Renal cortex interstitium (tissue), 15 donors: ENCODE results near the gene CRYBB3. TPM values are rescaled to one million over a fixed set of nuclear protein-coding genes. Genes with fewer than 3 reads are reported as not detected.

ENCODE experiments used
- DNase-seq, 11 donors: peaks; one replicate each; pipeline ENCODE4 v3.0.0-alpha.2; 2013; ENCODE audit warnings: low read depth in 9 of 11, low spot score in 4 of 11; ENCODE audit errors: extremely low read depth in 1 of 11
- long read RNA-seq, 16 experiments: transcript quantifications; one replicate each; lab custom pipeline, GENCODE V29; 2026
- polyA plus RNA-seq, 3 donors: library from polyadenylated mRNA; unstranded; fragments of 120-200 nt; gene quantifications; one replicate each; pipeline ENCODE4 v1.2.1, GENCODE V29; 2013; ENCODE audit not compliant: insufficient read length in 3 of 3

Gene CRYBB3
- polyA plus RNA-seq = under 1 TPM; 0.16 to 0.41 (median 0.22) TPM
- long read RNA-seq, donor 1 = 0 reads
- long read RNA-seq, donor 2 = 0 reads
- long read RNA-seq, donor 3 = 0 reads
- long read RNA-seq, donor 4, partial matches to known transcripts = 0 of 1 reads
- long read RNA-seq, donor 4, other reads (novel, unspliced or antisense) = 0 of 1 reads
- long read RNA-seq, donor 5 = 0 reads
- long read RNA-seq, donor 6 = 0 reads
- long read RNA-seq, donor 7 = 0 reads
- long read RNA-seq, donor 8 = 0 reads
- long read RNA-seq, donor 9 = 0 reads
- long read RNA-seq, donor 10 = 0 reads
- long read RNA-seq, donor 11 = 0 reads
- long read RNA-seq, donor 12 = 0 reads
- long read RNA-seq, donor 13 = 0 reads
- long read RNA-seq, donor 14 = 0 reads
- long read RNA-seq, donor 15 = 0 reads
- long read RNA-seq, donor 16 = 0 reads

- peak in 9 of 11 donors; percentile 13 to 52 (median 34) for DNase-seq
Observed at GRCh38 chr22:25199731-25200520, at the start of gene CRYBB3. Gene CRYBB3, plus strand, starts transcription at chr22:25199858. Its CDS starts 1,539 bp downstream, at chr22:25201397.

- no peak for DNase-seq
Observed at GRCh38 chr22:25153961-25154666, 45.5 kb upstream of the CRYBB3 start.

GRCh38 chr22:25154667-25154999 lies 45.0 kb upstream of the CRYBB3 start:
- no peak for DNase-seq

- DNase-seq = no peak
Observed at GRCh38 chr22:25156736-25157135, 42.9 kb upstream of the CRYBB3 start.

- peak in 3 of 11 donors; percentile 24 to 51 (median 42) for DNase-seq
Observed at GRCh38 chr22:25159028-25159427, 40.6 kb upstream of the CRYBB3 start.

GRCh38 chr22:25160120-25160996 lies 39.3 kb upstream of the CRYBB3 start:
- no peak for DNase-seq

GRCh38 chr22:25161017-25161915 lies 38.4 kb upstream of the CRYBB3 start:
- DNase-seq = no peak

GRCh38 chr22:25161916-25162530 lies 37.6 kb upstream of the CRYBB3 start:
- DNase-seq = no peak

- no peak for DNase-seq
Observed at GRCh38 chr22:25162561-25162960, 37.1 kb upstream of the CRYBB3 start.

GRCh38 chr22:25165785-25166184 lies 33.9 kb upstream of the CRYBB3 start:
- no peak for DNase-seq

- no peak for DNase-seq
Observed at GRCh38 chr22:25166266-25167040, 33.2 kb upstream of the CRYBB3 start.

- no peak for DNase-seq
Observed at GRCh38 chr22:25167082-25167481, 32.6 kb upstream of the CRYBB3 start.

GRCh38 chr22:25167834-25168601 lies 31.6 kb upstream of the CRYBB3 start:
- no peak for DNase-seq

- DNase-seq = no peak
Observed at GRCh38 chr22:25169278-25170031, 30.2 kb upstream of the CRYBB3 start.

GRCh38 chr22:25170426-25170980 lies 29.2 kb upstream of the CRYBB3 start:
- DNase-seq = no peak
